PFSK-1 (cell line): ENCODE results near the gene TNFSF13.

ENCODE experiments used
- FOXP2 ChIP-seq: optimal IDR thresholded peaks from 2 replicates; pipeline ENCODE3; 2011; ENCODE audit warnings: borderline replicate concordance, control low read depth, inconsistent platforms; ENCODE audit not compliant: insufficient read depth; ENCODE audit errors: extremely low read length, extremely low read depth
- POLR2AphosphoS5 ChIP-seq: IDR thresholded peaks from 2 replicates; pipeline ENCODE4 v1.6.1; 2012; ENCODE audit warnings: low read depth, mild to moderate bottlenecking, control low read depth, low read length, moderate library complexity
- SIN3A ChIP-seq: IDR thresholded peaks from 2 replicates; pipeline ENCODE4 v1.6.1; 2012; ENCODE audit warnings: mild to moderate bottlenecking, low read length, moderate library complexity, borderline replicate concordance; ENCODE audit not compliant: insufficient read depth
- TAF1 ChIP-seq: IDR thresholded peaks from 2 replicates; pipeline ENCODE4 v1.6.1; 2012; ENCODE audit warnings: low read length, control low read depth, borderline replicate concordance; ENCODE audit not compliant: insufficient read depth
- TF ChIP-seq, protein P1 (sequence below), 2 experiments: IDR thresholded peaks; 2 replicates each; pipeline versions ENCODE4 v1.6.1 to v1.8.0; 2011 to 2012; ENCODE audit warnings: low read depth in 2 of 2, low read length in 2 of 2, control low read depth in 1 of 2, inconsistent platforms in 1 of 2, mild to moderate bottlenecking in 1 of 2, moderate library complexity in 1 of 2; ENCODE audit not compliant: insufficient read depth in 1 of 2

The TNFSF13 gene

DNA sequence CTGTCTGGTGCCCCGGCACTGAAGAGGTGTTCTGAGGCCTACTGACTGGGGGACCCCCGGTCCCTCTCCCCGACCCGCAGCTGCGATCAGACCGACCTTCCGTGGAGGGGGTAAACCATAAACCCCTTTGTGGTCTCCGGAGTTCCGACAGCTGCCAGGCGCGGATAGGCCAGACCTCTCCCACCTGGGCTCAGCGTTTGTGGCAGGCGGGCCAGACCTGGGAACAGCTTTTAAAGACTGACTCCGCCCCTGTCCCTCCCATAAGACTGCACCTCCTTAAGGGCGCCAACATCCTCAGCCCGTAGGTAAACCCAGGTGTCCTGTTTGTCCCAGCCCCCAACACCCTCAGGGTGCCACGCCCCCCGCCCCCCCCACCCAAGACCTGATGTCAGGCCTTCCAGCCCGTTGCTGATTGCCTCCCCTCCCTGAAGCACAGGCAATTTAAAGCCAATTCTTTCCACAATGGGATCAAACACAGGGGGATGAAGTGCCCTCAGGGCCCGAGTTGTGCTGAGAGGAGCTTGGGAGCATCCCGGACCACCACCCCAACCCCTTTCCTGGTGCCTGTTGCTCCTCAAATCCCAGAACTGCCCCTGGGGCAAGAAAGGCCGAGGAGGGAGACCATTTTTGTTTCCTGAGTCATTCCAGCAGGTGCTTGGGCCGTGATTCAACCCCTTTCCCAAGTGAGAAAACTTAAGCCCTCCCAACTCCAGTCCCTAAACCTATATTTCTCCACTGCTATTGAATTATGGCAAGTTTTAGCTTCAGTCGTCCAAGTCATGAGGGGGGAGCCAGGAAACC lies 31.5 kb downstream of the TNFSF13 start, which contains the start of gene SOX15:
Gene SOX15 (minus strand): TSS at position 204 of the 801 bp plus-strand sequence. CDS start 418 bp downstream, outside the sequence.
- TF ChIP-seq, protein P1, sequence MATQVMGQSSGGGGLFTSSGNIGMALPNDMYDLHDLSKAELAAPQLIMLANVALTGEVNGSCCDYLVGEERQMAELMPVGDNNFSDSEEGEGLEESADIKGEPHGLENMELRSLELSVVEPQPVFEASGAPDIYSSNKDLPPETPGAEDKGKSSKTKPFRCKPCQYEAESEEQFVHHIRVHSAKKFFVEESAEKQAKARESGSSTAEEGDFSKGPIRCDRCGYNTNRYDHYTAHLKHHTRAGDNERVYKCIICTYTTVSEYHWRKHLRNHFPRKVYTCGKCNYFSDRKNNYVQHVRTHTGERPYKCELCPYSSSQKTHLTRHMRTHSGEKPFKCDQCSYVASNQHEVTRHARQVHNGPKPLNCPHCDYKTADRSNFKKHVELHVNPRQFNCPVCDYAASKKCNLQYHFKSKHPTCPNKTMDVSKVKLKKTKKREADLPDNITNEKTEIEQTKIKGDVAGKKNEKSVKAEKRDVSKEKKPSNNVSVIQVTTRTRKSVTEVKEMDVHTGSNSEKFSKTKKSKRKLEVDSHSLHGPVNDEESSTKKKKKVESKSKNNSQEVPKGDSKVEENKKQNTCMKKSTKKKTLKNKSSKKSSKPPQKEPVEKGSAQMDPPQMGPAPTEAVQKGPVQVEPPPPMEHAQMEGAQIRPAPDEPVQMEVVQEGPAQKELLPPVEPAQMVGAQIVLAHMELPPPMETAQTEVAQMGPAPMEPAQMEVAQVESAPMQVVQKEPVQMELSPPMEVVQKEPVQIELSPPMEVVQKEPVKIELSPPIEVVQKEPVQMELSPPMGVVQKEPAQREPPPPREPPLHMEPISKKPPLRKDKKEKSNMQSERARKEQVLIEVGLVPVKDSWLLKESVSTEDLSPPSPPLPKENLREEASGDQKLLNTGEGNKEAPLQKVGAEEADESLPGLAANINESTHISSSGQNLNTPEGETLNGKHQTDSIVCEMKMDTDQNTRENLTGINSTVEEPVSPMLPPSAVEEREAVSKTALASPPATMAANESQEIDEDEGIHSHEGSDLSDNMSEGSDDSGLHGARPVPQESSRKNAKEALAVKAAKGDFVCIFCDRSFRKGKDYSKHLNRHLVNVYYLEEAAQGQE (IDR thresholded peaks at IDR 0.05; ENCODE audit: insufficient read depth in 1 of 2, low read depth in 2 of 2, low read length in 2 of 2) = no peak
- TF ChIP-seq SIN3A = no peak
- TF ChIP-seq POLR2AphosphoS5 = peak; percentile 17; the same call in 1 of the 2 replicates
- TF ChIP-seq TAF1 = no peak

DNA sequence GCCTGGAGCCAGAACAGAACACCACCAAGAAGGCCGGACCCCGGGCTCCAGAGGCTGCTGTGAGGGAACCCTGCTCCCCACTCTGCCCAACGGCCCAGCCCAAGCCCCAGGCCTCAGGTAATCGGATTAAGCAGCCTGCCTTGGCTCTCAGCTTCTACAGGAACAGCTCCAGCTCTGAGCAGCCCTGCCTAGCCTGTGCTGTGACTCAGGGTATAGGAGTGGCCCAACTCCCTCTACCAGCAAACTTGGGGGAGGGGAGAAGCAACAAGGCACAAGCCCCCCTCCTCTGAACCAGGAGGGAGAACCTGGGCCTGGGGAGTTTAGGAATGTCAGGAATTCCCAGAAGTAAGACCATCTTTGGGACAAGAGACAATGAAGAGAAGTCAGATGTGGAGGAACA lies 32.2 kb downstream of the TNFSF13 start:
- TF ChIP-seq, protein P1 (IDR thresholded peaks at IDR 0.05; ENCODE audit: insufficient read depth in 1 of 2, low read depth in 2 of 2, low read length in 2 of 2) = no peak
- TF ChIP-seq SIN3A = no peak
- TF ChIP-seq POLR2AphosphoS5 = no peak
- TF ChIP-seq FOXP2 = no peak
- no peak for TF ChIP-seq TAF1

DNA sequence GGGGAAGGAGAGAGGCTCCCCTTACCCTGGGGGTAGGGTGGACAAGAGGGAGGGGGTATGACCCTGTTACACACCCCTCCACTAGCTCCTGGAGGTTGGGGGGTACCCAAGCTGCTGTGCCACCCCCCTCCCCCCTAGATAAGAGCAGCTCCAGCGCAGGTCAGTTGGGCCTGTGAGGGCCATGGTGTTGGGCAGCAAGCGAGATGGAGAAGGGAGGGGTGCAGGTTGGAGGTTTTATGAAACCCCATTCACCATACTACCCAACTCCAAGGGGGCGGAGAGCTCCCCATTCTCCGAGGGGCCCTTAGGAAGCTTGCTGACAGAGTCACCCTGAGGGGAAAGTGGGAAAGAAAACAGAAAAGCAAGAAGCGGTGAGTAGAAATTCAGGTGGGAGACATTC lies 33.0 kb downstream of the TNFSF13 start:
- TF ChIP-seq SIN3A (no peak), FOXP2 (no peak), POLR2AphosphoS5 (no peak), TAF1 (no peak)
- TF ChIP-seq, protein P1 (IDR thresholded peaks at IDR 0.05; ENCODE audit: insufficient read depth in 1 of 2, low read depth in 2 of 2, low read length in 2 of 2) = no peak

DNA sequence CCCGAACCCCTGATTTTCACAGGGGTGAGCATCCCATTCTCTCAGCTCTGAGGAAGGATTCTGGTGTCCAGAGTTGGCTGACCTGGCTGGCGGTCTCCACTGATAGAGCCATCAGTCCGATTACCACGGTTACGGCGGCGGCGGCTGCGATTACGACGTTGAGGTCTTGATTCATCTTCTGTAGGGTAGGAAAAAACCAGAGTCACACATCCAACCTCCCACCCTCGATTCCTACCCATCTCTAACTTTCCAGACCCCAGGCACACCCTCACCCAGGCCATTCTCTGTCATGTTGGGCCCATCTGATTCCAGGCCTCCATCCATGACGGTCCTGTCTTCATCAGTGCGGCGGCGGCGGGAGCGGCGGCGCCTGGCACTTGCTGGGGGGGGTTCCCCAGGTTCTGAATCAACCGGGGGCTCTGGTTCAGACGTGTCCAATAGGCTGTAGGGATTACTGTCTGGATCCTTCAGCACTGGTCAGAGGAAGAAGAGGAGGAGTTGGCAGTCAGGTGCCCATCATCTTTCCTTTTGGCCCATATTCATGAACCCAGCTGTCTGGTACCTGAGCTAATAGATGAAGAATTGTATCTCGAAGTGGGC lies 34.0 kb downstream of the TNFSF13 start:
- TF ChIP-seq FOXP2 (no peak), TAF1 (no peak), POLR2AphosphoS5 (no peak), SIN3A (no peak)
- TF ChIP-seq, protein P1 (IDR thresholded peaks at IDR 0.05; ENCODE audit: insufficient read depth in 1 of 2, low read depth in 2 of 2, low read length in 2 of 2) = no peak
